GM12878 (cell line): ENCODE data around the gene EFCAB9. TPM values are rescaled to one million over a fixed set of nuclear protein-coding genes. Genes with fewer than 3 reads are reported as not detected.

Source experiments
- E2F8 ChIP-seq: fragments of 450-650 bp; IDR thresholded peaks from 2 replicates; pipeline ENCODE4 v1.6.1; 2018; ENCODE audit warnings: mild to moderate bottlenecking, low read depth, moderate library complexity; ENCODE audit not compliant: partially characterized antibody
- EGR1 ChIP-seq, 2 experiments: IDR thresholded peaks; 1 replicate in 1 of 2; 2 replicates in 1 of 2; pipeline ENCODE4 v1.6.1; 2011 to 2012; ENCODE audit warnings: low read depth in 2 of 2, low read length in 2 of 2, borderline replicate concordance in 1 of 2, mild to moderate bottlenecking in 1 of 2, moderate library complexity in 1 of 2
- EZH2 ChIP-seq: IDR thresholded peaks from 2 replicates; pipeline ENCODE4 v1.6.1; 2012; ENCODE audit warnings: low read depth, mild to moderate bottlenecking, control low read depth, inconsistent platforms, low read length, borderline replicate concordance; ENCODE audit not compliant: control insufficient read depth
- HCFC1 ChIP-seq: fragments of 150-350 bp; IDR thresholded peaks from 2 replicates; pipeline ENCODE4 v1.6.1; 2014; ENCODE audit warnings: low read length
- HDGF ChIP-seq: fragments of 450-650 bp; IDR thresholded peaks from 2 replicates; pipeline ENCODE4 v1.6.1; 2016; ENCODE audit warnings: antibody characterized with exemption
- HSF1 ChIP-seq: fragments of 150-350 bp; IDR thresholded peaks from 2 replicates; pipeline ENCODE4 v1.6.1; 2014; ENCODE audit warnings: mild to moderate bottlenecking, low read depth, low read length
- MYB ChIP-seq: fragments of 150-350 bp; IDR thresholded peaks from 2 replicates; pipeline ENCODE4 v1.6.1; 2014; ENCODE audit warnings: mild to moderate bottlenecking, low read depth, low read length, borderline replicate concordance
- NFYB ChIP-seq: IDR thresholded peaks from 2 replicates; pipeline ENCODE4 v1.6.1; 2011; ENCODE audit warnings: low read depth, mild to moderate bottlenecking, low read length, improper control_type of control experiment, moderate library complexity; ENCODE audit not compliant: insufficient read depth
- PKNOX1 ChIP-seq: fragments of 450-650 bp; IDR thresholded peaks from 2 replicates; pipeline ENCODE4 v1.6.1; 2016; ENCODE audit warnings: mild to moderate bottlenecking
- PRDM15 ChIP-seq: fragments of 450-650 bp; formaldehyde crosslinking; IDR thresholded peaks from 2 replicates; pipeline ENCODE4 v1.4.0; 2020; ENCODE audit warnings: mild to moderate bottlenecking, moderate library complexity
- RAD51 ChIP-seq: fragments of 450-650 bp; IDR thresholded peaks from 2 replicates; pipeline ENCODE4 v1.6.1; 2016; ENCODE audit warnings: moderate library complexity, mild to moderate bottlenecking, inconsistent platforms
- SKIL ChIP-seq: fragments of 450-650 bp; IDR thresholded peaks from 2 replicates; pipeline ENCODE4 v1.6.1; 2017; ENCODE audit warnings: mild to moderate bottlenecking, low read depth, inconsistent platforms; ENCODE audit not compliant: poor library complexity, severe bottlenecking
- SMC3 ChIP-seq: IDR thresholded peaks from 2 replicates; pipeline ENCODE4 v1.6.1; 2011; ENCODE audit warnings: low read length, improper control_type of control experiment, borderline replicate concordance
- TCF7 ChIP-seq: IDR thresholded peaks from 2 replicates; pipeline ENCODE4 v1.6.1; 2014; ENCODE audit warnings: antibody characterized with exemption, borderline replicate concordance
- USF2 ChIP-seq: IDR thresholded peaks from 2 replicates; pipeline ENCODE4 v1.6.1; 2011; ENCODE audit warnings: low read depth, low read length, improper control_type of control experiment, borderline replicate concordance
- polyA plus RNA-seq, 11 experiments: library from polyadenylated mRNA; depleted of rRNA in 4 of 11; unstranded in 6 of 11; stranded (reverse) in 5 of 11; fragments of >200 nt; fragmentation: Nextera tagmentation in 4 of 11; fragmentation: Illumina TruSeq in 1 of 11; extraction: Ambion mirVana in 4 of 11; extraction: Trizol in 1 of 11; gene quantifications; 1 replicate in 1 of 11; 2 replicates in 10 of 11; pipeline versions ENCODE4 v1.2.1 to v1.2.3, GENCODE V29; 2011 to 2016; ENCODE audit warnings: inconsistent platforms in 2 of 11, missing spikeins in 2 of 11, low read depth in 1 of 11
- total RNA-seq, 4 experiments: library from RNA; depleted of rRNA in 3 of 4; stranded (reverse); fragments of >200 nt in 3 of 4; fragmentation: Illumina TruSeq in 1 of 4; extraction: Trizol in 1 of 4; gene quantifications; 2 replicates each; pipeline versions ENCODE4 v1.2.1 to v1.2.3, GENCODE V29; 2013 to 2021

EFCAB9 gene
- total and polyA plus RNA-seq, 10 of the 15 experiments (the other 5 are each of a cell fraction or from before 2014, with no cell fraction given) = 0.73 TPM; not detected in 9

GRCh38 chr5:172188033-172188892 is 5.7 kb upstream of the EFCAB9 start, which contains the start of gene STK10 (continued):
- TF ChIP-seq PRDM15 = no peak
- TF ChIP-seq HDGF = peak; percentile 49; the same call in 1 of the 2 replicates
- no peak for TF ChIP-seq USF2
- TF ChIP-seq MYB = no peak
- peak; percentile 95 for TF ChIP-seq SMC3
- TF ChIP-seq EZH2 = no peak
- no peak for TF ChIP-seq SKIL
- TF ChIP-seq E2F8 = no peak
- TF ChIP-seq NFYB = peak; percentile 80; the same call in 1 of the 2 replicates
- no peak for TF ChIP-seq TCF7
- peak; percentile 79 for TF ChIP-seq HCFC1
- TF ChIP-seq RAD51 = no peak
- peak in 1 of 2 experiments; percentile 95; a peak in 2 of 3 replicates for TF ChIP-seq EGR1 (IDR thresholded peaks at IDR 0.05; ENCODE audit: borderline replicate concordance in 1 of 2, low read depth in 2 of 2, low read length in 2 of 2)
- no peak; the same call in 1 of the 2 replicates for TF ChIP-seq PKNOX1
- TF ChIP-seq HSF1 = no peak
